CD4-positive, alpha-beta T cell (primary cell): ENCODE results near the gene TARM1. TPM values are rescaled to one million over a fixed set of nuclear protein-coding genes. Genes with fewer than 3 reads are reported as not detected.

Experiments
- ATAC-seq: fragments of 200-7000 bp; cut with Tn5 transposase; one replicate; pipeline ENCODE4 v1.10.0; 2022; ENCODE audit warnings: mild to moderate bottlenecking; ENCODE audit not compliant: poor library complexity
- CTCF ChIA-PET: fragments of 350-600 bp; sonication (Branson Sonifier 250); formaldehyde crosslinking; loops from one replicate; lab custom pipeline; 2021; ENCODE audit warnings: antibody characterized with exemption, inconsistent platforms; lab: Charles Lee
- POLR2A ChIA-PET: fragments of 350-600 bp; sonication (Branson Sonifier 250); formaldehyde crosslinking; loops from one replicate; lab custom pipeline; 2021; ENCODE audit warnings: antibody characterized with exemption, inconsistent platforms; lab: Charles Lee
- DNase-seq, 14 experiments: peaks; one replicate each; pipeline ENCODE4 v3.0.0-alpha.2; 2013 to 2020; ENCODE audit warnings: mixed read lengths in 2 of 14
- H3K27ac ChIP-seq, 2 donors: one replicate each; pipeline versions ENCODE4 v1.5.1 to v1.7.0; 2013; ENCODE audit warnings: low read length in 2 of 2, low read depth in 1 of 2, mild to moderate bottlenecking in 1 of 2
- H3K27me3 ChIP-seq, 2 experiments: 1 replicate in 1 of 2; 2 replicates in 1 of 2; pipeline versions ENCODE4 v1.6.1 to v1.7.0; 2013; ENCODE audit warnings: low read length in 2 of 2, control low read depth in 1 of 2, mild to moderate bottlenecking in 1 of 2, moderate library complexity in 1 of 2; ENCODE audit not compliant: insufficient read depth in 2 of 2, control insufficient read depth in 1 of 2
- H3K36me3 ChIP-seq: one replicate; pipeline ENCODE4 v1.6.1; 2013; ENCODE audit warnings: low read length, control low read depth; ENCODE audit not compliant: insufficient read depth
- H3K4me1 ChIP-seq: one replicate; pipeline ENCODE4 v1.6.1; 2013; ENCODE audit warnings: low read length, control low read depth; ENCODE audit not compliant: insufficient read depth
- H3K4me3 ChIP-seq: one replicate; pipeline ENCODE4 v1.5.1; 2013; ENCODE audit warnings: mild to moderate bottlenecking, low read length, moderate library complexity
- H3K9me3 ChIP-seq, 2 experiments: 1 replicate in 1 of 2; 2 replicates in 1 of 2; pipeline versions ENCODE4 v1.6.1 to v1.7.0; 2013; ENCODE audit warnings: low read length in 2 of 2, mild to moderate bottlenecking in 2 of 2, control low read depth in 1 of 2, moderate library complexity in 1 of 2; ENCODE audit not compliant: control insufficient read depth in 1 of 2, insufficient read depth in 1 of 2
- H3K27ac Mint-ChIP-seq: one replicate; pipeline ENCODE4 v1.8.0; 2020; ENCODE audit warnings: mixed read lengths
- H3K27me3 Mint-ChIP-seq: one replicate; pipeline ENCODE4 v1.8.0; 2021; ENCODE audit warnings: mixed read lengths
- H3K36me3 Mint-ChIP-seq: one replicate; pipeline ENCODE4 v1.8.0; 2021; ENCODE audit warnings: low read depth, mixed read lengths
- H3K4me1 Mint-ChIP-seq: one replicate; pipeline ENCODE4 v1.8.0; 2021; ENCODE audit warnings: low read depth, mixed read lengths
- H3K4me3 Mint-ChIP-seq: one replicate; pipeline ENCODE4 v1.8.0; 2020; ENCODE audit warnings: mild to moderate bottlenecking, mixed read lengths
- H3K9me3 Mint-ChIP-seq: one replicate; pipeline ENCODE4 v1.8.0; 2020; ENCODE audit warnings: mixed read lengths
- intact Hi-C, 2 experiments: fragments of 100-400 bp; cut with DNase I in 1 of 2; cut with micrococcal nuclease in 1 of 2; formaldehyde crosslinking; loops; one replicate each; pipeline versions ENCODE4 v1.15.1 to v1.9.0; 2023 to 2025; cut with DNase I, micrococcal nuclease
- total RNA-seq, 174 experiments: library from RNA in 2 of 174; stranded (reverse) in 2 of 174; gene quantifications; one replicate each; pipeline ENCODE4 v1.2.3 and lab custom pipeline; 2021 to 2026
- TF ChIP-seq, protein P1 (sequence below): fragments of 200-600 bp; IDR thresholded peaks from one replicate; pipeline ENCODE4 v1.8.0; 2022; ENCODE audit warnings: antibody characterized with exemption, mild to moderate bottlenecking

TARM1 gene
- total RNA-seq, 2 experiments from 2014 or later, result not detected

DNA sequence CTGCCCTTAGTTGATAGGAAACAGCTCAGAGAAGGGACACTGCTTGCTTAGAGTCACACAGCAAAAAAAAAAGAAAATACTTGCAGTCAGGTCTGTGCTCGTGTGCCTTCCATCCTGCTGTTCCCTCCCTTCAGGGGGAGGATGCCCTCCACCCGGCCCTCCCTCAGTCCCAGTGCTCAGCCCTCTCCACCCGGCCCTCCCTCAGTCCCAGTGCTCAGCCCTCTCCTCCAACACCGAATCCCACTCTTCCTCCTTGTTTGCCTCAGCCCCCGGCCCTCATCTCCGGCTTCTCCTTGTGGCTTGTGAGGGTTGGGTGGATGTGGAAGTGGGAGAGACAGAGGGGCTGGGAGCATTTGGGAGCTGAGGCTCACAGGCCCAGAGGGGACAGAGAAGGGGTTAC lies 28.5 kb upstream of the TARM1 start:
- Histone ChIP-seq H3K9me3 (no peaks in the 10 kb centered on the region), H3K27me3 (no peaks in the 10 kb centered on the region), H3K4me1 (peaks cover 15% of the 10 kb centered on the region), H3K36me3 (peaks cover 51% of the 10 kb centered on the region), H3K4me3 (no peak overlapping the region), H3K27ac (no peak overlapping the region)
- no peak overlapping the region for H3K4me3 Mint-ChIP-seq
- ChIA-PET CTCF (no interaction called here), POLR2A (no interaction called here)
- DNase-seq (no peak), ATAC-seq (no peak)
- no peak overlapping the region for H3K27ac Mint-ChIP-seq
- H3K36me3 Mint-ChIP-seq, result peaks cover 53% of the 10 kb centered on the region
- no peaks in the 10 kb centered on the region for H3K9me3 Mint-ChIP-seq
- TF ChIP-seq, protein P1, sequence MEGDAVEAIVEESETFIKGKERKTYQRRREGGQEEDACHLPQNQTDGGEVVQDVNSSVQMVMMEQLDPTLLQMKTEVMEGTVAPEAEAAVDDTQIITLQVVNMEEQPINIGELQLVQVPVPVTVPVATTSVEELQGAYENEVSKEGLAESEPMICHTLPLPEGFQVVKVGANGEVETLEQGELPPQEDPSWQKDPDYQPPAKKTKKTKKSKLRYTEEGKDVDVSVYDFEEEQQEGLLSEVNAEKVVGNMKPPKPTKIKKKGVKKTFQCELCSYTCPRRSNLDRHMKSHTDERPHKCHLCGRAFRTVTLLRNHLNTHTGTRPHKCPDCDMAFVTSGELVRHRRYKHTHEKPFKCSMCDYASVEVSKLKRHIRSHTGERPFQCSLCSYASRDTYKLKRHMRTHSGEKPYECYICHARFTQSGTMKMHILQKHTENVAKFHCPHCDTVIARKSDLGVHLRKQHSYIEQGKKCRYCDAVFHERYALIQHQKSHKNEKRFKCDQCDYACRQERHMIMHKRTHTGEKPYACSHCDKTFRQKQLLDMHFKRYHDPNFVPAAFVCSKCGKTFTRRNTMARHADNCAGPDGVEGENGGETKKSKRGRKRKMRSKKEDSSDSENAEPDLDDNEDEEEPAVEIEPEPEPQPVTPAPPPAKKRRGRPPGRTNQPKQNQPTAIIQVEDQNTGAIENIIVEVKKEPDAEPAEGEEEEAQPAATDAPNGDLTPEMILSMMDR, result no peak
- H3K27me3 Mint-ChIP-seq, result no peaks in the 10 kb centered on the region
- H3K4me1 Mint-ChIP-seq, result peaks cover 14% of the 10 kb centered on the region
- intact Hi-C loops, result loop anchor here in 1 of 2 experiments (10.0 kb wide), 2 partner anchors 245 to 585 kb away; partner anchors contain the start of gene MYADM

DNA sequence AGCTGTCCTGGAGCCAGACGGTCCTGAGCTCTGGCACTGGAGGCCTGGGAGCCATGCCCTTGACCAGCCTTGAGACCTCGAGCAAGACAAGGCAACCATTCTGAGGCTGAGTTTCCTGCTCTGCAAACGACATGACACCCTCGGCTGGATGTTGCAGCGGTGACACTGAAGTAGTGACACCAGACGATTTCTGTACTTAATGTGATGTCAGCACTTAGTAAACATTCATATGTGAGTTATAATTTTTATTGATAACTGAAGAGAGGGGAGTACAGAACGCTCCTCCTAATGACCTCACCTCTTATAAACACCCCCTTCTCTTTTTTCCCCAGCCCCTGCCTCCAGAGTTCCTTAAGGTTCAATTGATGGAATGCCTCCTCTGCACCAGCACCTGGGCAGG lies 27.3 kb upstream of the TARM1 start:
- Mint-ChIP-seq H3K4me1 (peaks cover 5% of the 10 kb centered on the region), H3K36me3 (peaks cover 49% of the 10 kb centered on the region), H3K4me3 (no peak overlapping the region), H3K9me3 (no peaks in the 10 kb centered on the region), H3K27ac (no peak overlapping the region), H3K27me3 (no peaks in the 10 kb centered on the region)
- ATAC-seq (no peak), DNase-seq (no peak)
- Histone ChIP-seq H3K9me3 (no peaks in the 10 kb centered on the region), H3K27ac (no peak overlapping the region), H3K27me3 (no peaks in the 10 kb centered on the region), H3K4me1 (peaks cover 14% of the 10 kb centered on the region), H3K36me3 (peaks cover 51% of the 10 kb centered on the region), H3K4me3 (no peak overlapping the region)
- ChIA-PET POLR2A (no interaction called here), CTCF (no interaction called here)
- TF ChIP-seq, protein P1, result no peak
- intact Hi-C loops, result loop anchor here in 1 of 2 experiments (10.0 kb wide), 2 partner anchors 244 to 584 kb away; partner anchors contain the start of gene MYADM

DNA sequence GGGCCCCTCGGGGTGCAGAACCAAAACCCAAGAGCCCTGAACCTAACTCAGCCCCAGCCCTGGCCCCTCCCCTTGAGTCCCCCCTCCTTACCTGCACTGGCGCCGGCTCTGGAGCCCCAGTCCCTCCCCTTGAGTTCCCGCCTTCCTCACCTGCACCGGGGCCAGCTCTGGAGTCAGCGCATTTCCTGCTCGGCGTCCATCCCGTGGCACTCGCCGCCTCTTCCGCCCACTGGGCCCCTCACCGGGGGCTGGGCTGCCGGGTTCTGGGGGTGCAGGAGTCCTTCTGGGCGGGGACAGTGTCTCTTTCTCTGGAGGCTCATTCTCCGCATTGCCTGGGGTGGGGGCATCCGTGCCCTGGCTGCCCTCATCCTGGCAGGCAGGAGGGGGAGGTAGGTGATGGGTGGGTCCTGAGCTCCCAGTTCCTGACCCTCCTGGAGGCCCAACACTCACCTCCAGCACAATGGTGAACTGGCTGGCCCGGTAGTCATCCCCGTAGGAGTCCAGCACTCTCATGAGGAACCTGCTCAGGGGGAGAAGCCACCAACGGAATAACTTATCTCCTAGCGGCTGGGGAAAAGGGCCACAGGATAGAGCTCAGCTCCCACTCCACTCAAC lies 26.8 kb upstream of the TARM1 start:
- TF ChIP-seq, protein P1, result no peak
- peaks cover 49% of the 10 kb centered on the region for H3K36me3 Mint-ChIP-seq
- Histone ChIP-seq H3K4me1 (peaks cover 18% of the 10 kb centered on the region), H3K4me3 (no peak overlapping the region), H3K9me3 (no peaks in the 10 kb centered on the region), H3K36me3 (peaks cover 51% of the 10 kb centered on the region), H3K27me3 (no peaks in the 10 kb centered on the region), H3K27ac (no peak overlapping the region)
- ChIA-PET CTCF (no interaction called here), POLR2A (no interaction called here)
- intact Hi-C loops, result loop anchor here in 1 of 2 experiments (10.0 kb wide), 2 partner anchors 243 to 583 kb away; partner anchors contain the start of gene MYADM
- DNase-seq (peak in 1 of 14 experiments; percentile 17), ATAC-seq (no peak)
- peak overlapping the region; percentile 10 for H3K4me3 Mint-ChIP-seq
- peaks cover 9% of the 10 kb centered on the region for H3K4me1 Mint-ChIP-seq
- no peaks in the 10 kb centered on the region for H3K9me3 Mint-ChIP-seq
- no peak overlapping the region for H3K27ac Mint-ChIP-seq
- no peaks in the 10 kb centered on the region for H3K27me3 Mint-ChIP-seq
